H1 (cell line): ENCODE results near the gene INHBC. TPM values are rescaled to one million over a fixed set of nuclear protein-coding genes. Genes with fewer than 3 reads are reported as not detected.

Source experiments
- CTCF ChIA-PET: fragments of 300-600 bp; sonication (Branson Sonifier 250); formaldehyde crosslinking; loops from one replicate; lab custom pipeline; 2021; ENCODE audit not compliant: partially characterized antibody; lab: Charles Lee
- POLR2A ChIA-PET: fragments of 300-600 bp; sonication (Branson Sonifier 250); formaldehyde crosslinking; loops from one replicate; lab custom pipeline; 2021; ENCODE audit warnings: inconsistent platforms; ENCODE audit not compliant: partially characterized antibody; lab: Charles Lee
- DNase-seq, 2 experiments: peaks; one replicate each; pipeline versions ENCODE4 v3.0.0 to v3.0.0-alpha.2; 2010 to 2022; ENCODE audit warnings: low spot score in 2 of 2, low read depth in 1 of 2, mixed read lengths in 1 of 2
- FAIRE-seq: peaks from 2 replicates; lab custom pipeline; 2011; peaks lifted over from hg19 to GRCh38; lab: Jason Lieb, UNC
- H2AFZ ChIP-seq: 2 replicates; pipeline ENCODE4 v1.8.1; 2012; ENCODE audit warnings: low read length, inconsistent platforms
- H2AK5ac ChIP-seq: 2 replicates; pipeline ENCODE4 v1.6.1; 2013; ENCODE audit warnings: low read depth, low read length
- H2BK120ac ChIP-seq: replicated peaks from 2 replicates; pipeline ENCODE3; 2013; ENCODE audit warnings: low read depth, low read length, inconsistent platforms
- H2BK12ac ChIP-seq: 2 replicates; pipeline ENCODE4 v1.6.1; 2013; ENCODE audit warnings: low read depth, low read length
- H2BK15ac ChIP-seq: 2 replicates; pipeline ENCODE4 v1.6.1; 2013; ENCODE audit warnings: low read length
- H2BK20ac ChIP-seq: 2 replicates; pipeline ENCODE4 v1.6.1; 2013; ENCODE audit warnings: low read length
- H2BK5ac ChIP-seq: 2 replicates; pipeline ENCODE4 v1.6.1; 2013; ENCODE audit warnings: low read depth, low read length
- H3K14ac ChIP-seq: 2 replicates; pipeline ENCODE4 v1.6.1; 2013; ENCODE audit warnings: inconsistent platforms; ENCODE audit not compliant: insufficient read length
- H3K18ac ChIP-seq: 2 replicates; pipeline ENCODE4 v1.6.1; 2013; ENCODE audit warnings: low read length; ENCODE audit errors: extremely low read depth
- H3K23ac ChIP-seq: 2 replicates; pipeline ENCODE4 v1.6.1; 2013; ENCODE audit warnings: inconsistent platforms; ENCODE audit not compliant: insufficient read length
- H3K23me2 ChIP-seq: 2 replicates; pipeline ENCODE4 v1.6.1; 2013; ENCODE audit warnings: low read depth, low read length
- H3K27ac ChIP-seq: 2 replicates; pipeline ENCODE4 v1.6.1; 2011; ENCODE audit warnings: low read depth, low read length, inconsistent platforms
- H3K27me3 ChIP-seq, 4 experiments: replicated peaks in 1 of 4; 1 replicate in 1 of 4; 2 replicates in 3 of 4; pipeline versions ENCODE4 v1.6.1 to v1.8.1; 2011 to 2013; ENCODE audit warnings: low read length in 3 of 4, mild to moderate bottlenecking in 3 of 4, inconsistent platforms in 2 of 4, mixed read lengths in 2 of 4, moderate library complexity in 1 of 4; ENCODE audit not compliant: control insufficient read depth in 3 of 4, insufficient read depth in 3 of 4; ENCODE audit errors: extremely low read depth in 1 of 4
- H3K36me3 ChIP-seq, 4 experiments: 2 replicates each; pipeline versions ENCODE4 v1.6.1 to v1.8.1; 2011 to 2013; ENCODE audit warnings: mild to moderate bottlenecking in 4 of 4, low read length in 3 of 4, moderate library complexity in 2 of 4, control low read depth in 1 of 4, inconsistent platforms in 1 of 4; ENCODE audit not compliant: insufficient read depth in 4 of 4, control insufficient read depth in 2 of 4
- H3K4ac ChIP-seq: replicated peaks from 2 replicates; pipeline ENCODE3; 2013; ENCODE audit warnings: low read length, low read depth, mixed read lengths, inconsistent platforms; ENCODE audit not compliant: insufficient read length
- H3K4me1 ChIP-seq, 4 experiments: replicated peaks in 1 of 4; 1 replicate in 1 of 4; 2 replicates in 3 of 4; pipeline versions ENCODE4 v1.6.1 to v1.8.1; 2011 to 2013; ENCODE audit warnings: low read length in 3 of 4, inconsistent platforms in 2 of 4, mixed read lengths in 1 of 4; ENCODE audit not compliant: insufficient read depth in 4 of 4, control insufficient read depth in 3 of 4
- H3K4me2 ChIP-seq, 2 experiments: 2 replicates each; pipeline versions ENCODE4 v1.6.1 to v1.8.1; 2011 to 2013; ENCODE audit warnings: low read depth in 2 of 2, low read length in 2 of 2, control low read depth in 1 of 2, inconsistent platforms in 1 of 2, mild to moderate bottlenecking in 1 of 2; ENCODE audit not compliant: insufficient read depth in 1 of 2
- H3K4me3 ChIP-seq, 4 experiments: fragments of 200-600, 300-600 bp in 1 of 4; sonication (generic), shearing (Covaris generic), sonication (Bioruptor Twin) in 1 of 4; 2 replicates each; pipeline versions ENCODE4 v1.5.1 to v1.8.1; 2011 to 2016; ENCODE audit warnings: low read length in 4 of 4, low read depth in 3 of 4, control low read depth in 2 of 4, inconsistent platforms in 2 of 4, mild to moderate bottlenecking in 2 of 4, mixed read lengths in 1 of 4, moderate library complexity in 1 of 4; ENCODE audit not compliant: insufficient read depth in 2 of 4; ENCODE audit errors: extremely low read depth in 1 of 4
- H3K56ac ChIP-seq: replicated peaks from 2 replicates; pipeline ENCODE3; 2013; ENCODE audit warnings: low read depth, mild to moderate bottlenecking, mixed read lengths, low read length, inconsistent platforms; ENCODE audit not compliant: insufficient read length
- H3K79me1 ChIP-seq: 2 replicates; pipeline ENCODE4 v1.6.1; 2013; ENCODE audit warnings: low read depth, low read length, control low read depth
- H3K79me2 ChIP-seq, 2 experiments: 2 replicates each; pipeline versions ENCODE4 v1.6.1 to v1.8.1; 2012 to 2013; ENCODE audit warnings: low read length in 2 of 2, mild to moderate bottlenecking in 2 of 2, inconsistent platforms in 1 of 2; ENCODE audit not compliant: insufficient read depth in 2 of 2, control insufficient read depth in 1 of 2
- H3K9ac ChIP-seq, 4 experiments: replicated peaks in 1 of 4; 1 replicate in 1 of 4; 2 replicates in 3 of 4; pipeline versions ENCODE4 v1.6.1 to v1.8.1; 2011 to 2013; ENCODE audit warnings: low read depth in 3 of 4, low read length in 3 of 4, control low read depth in 2 of 4, mild to moderate bottlenecking in 2 of 4, moderate library complexity in 2 of 4, inconsistent platforms in 1 of 4; ENCODE audit errors: extremely low read depth in 1 of 4
- H3K9me3 ChIP-seq, 2 experiments: 2 replicates each; pipeline versions ENCODE4 v1.6.1 to v1.8.1; 2012 to 2013; ENCODE audit warnings: mild to moderate bottlenecking in 2 of 2, moderate library complexity in 2 of 2, control low read depth in 1 of 2, inconsistent platforms in 1 of 2, low read depth in 1 of 2, low read length in 1 of 2, mixed read lengths in 1 of 2; ENCODE audit not compliant: insufficient read depth in 2 of 2
- H4K20me1 ChIP-seq, 2 experiments: replicated peaks in 1 of 2; 2 replicates each; pipeline versions ENCODE3 to v1.8.1; 2011 to 2013; ENCODE audit warnings: inconsistent platforms in 2 of 2, low read length in 2 of 2, mild to moderate bottlenecking in 1 of 2; ENCODE audit not compliant: insufficient read depth in 2 of 2, control insufficient read depth in 1 of 2
- H4K5ac ChIP-seq: 2 replicates; pipeline ENCODE4 v1.6.1; 2013; ENCODE audit warnings: low read length, low read depth, mixed read lengths, inconsistent platforms; ENCODE audit not compliant: insufficient read length
- H4K8ac ChIP-seq: 2 replicates; pipeline ENCODE4 v1.8.0; 2013; ENCODE audit warnings: mild to moderate bottlenecking, moderate library complexity, low read length, inconsistent platforms; ENCODE audit not compliant: insufficient read depth; ENCODE audit errors: extremely low read depth
- H4K91ac ChIP-seq: replicated peaks from 2 replicates; pipeline ENCODE3; 2013; ENCODE audit warnings: low read length, mixed read lengths, inconsistent platforms; ENCODE audit not compliant: insufficient read length
- CEBPB ChIP-seq: IDR thresholded peaks from 2 replicates; pipeline ENCODE4 v1.6.1; 2012; ENCODE audit warnings: low read depth, low read length
- CHD1 ChIP-seq: IDR thresholded peaks from 2 replicates; pipeline ENCODE4 v1.6.1; 2012; ENCODE audit warnings: low read depth, low read length, improper control_type of control experiment
- E2F6 ChIP-seq: IDR thresholded peaks from 2 replicates; pipeline ENCODE4 v1.6.1; 2012; ENCODE audit warnings: inconsistent platforms
- GTF2F1 ChIP-seq: IDR thresholded peaks from 2 replicates; pipeline ENCODE4 v1.6.1; 2012; ENCODE audit warnings: low read depth, low read length, improper control_type of control experiment, borderline replicate concordance
- HDAC2 ChIP-seq, 2 experiments: fragments of 300-600 bp in 1 of 2; sonication (generic) in 1 of 2; IDR thresholded peaks; 2 replicates each; pipeline ENCODE4 v1.6.1; 2011 to 2012; ENCODE audit warnings: low read depth in 2 of 2, low read length in 2 of 2, mild to moderate bottlenecking in 2 of 2, moderate library complexity in 2 of 2, borderline replicate concordance in 1 of 2, inconsistent platforms in 1 of 2
- NANOG ChIP-seq: IDR thresholded peaks from 2 replicates; pipeline ENCODE4 v1.6.1; 2011; ENCODE audit warnings: low read length, low read depth, mild to moderate bottlenecking, inconsistent platforms; ENCODE audit not compliant: insufficient read depth, poor library complexity, severe bottlenecking
- RAD21 ChIP-seq, 2 experiments: IDR thresholded peaks in 1 of 2; conservative IDR thresholded peaks in 1 of 2; 2 replicates each; pipeline ENCODE4 v1.6.1; 2011; ENCODE audit warnings: low read depth in 2 of 2, low read length in 2 of 2, improper control_type of control experiment in 1 of 2, inconsistent platforms in 1 of 2, mild to moderate bottlenecking in 1 of 2, moderate library complexity in 1 of 2
- RBBP5 ChIP-seq: IDR thresholded peaks from 2 replicates; pipeline ENCODE4 v1.7.1; 2012; ENCODE audit warnings: low read depth, mild to moderate bottlenecking, inconsistent platforms, low read length, moderate library complexity, borderline replicate concordance
- SRF ChIP-seq: IDR thresholded peaks from 2 replicates; pipeline ENCODE4 v1.6.1; 2011; ENCODE audit warnings: mild to moderate bottlenecking, low read depth, low read length, moderate library complexity
- SUZ12 ChIP-seq: fragments of 200-600 bp; sonication (generic); IDR thresholded peaks from 2 replicates; pipeline ENCODE4 v1.6.1; 2012; ENCODE audit warnings: mild to moderate bottlenecking, inconsistent platforms, low read length, moderate library complexity, mixed read lengths
- TEAD4 ChIP-seq: IDR thresholded peaks from 2 replicates; pipeline ENCODE4 v1.6.1; 2012; ENCODE audit warnings: low read depth, low read length, inconsistent platforms, mixed read lengths
- WGBS, 2 experiments: shearing (Covaris generic) in 1 of 2; methylation state at CpG; one replicate each; pipeline versions ENCODE4 v1.1.6 to v1.1.7; 2013 to 2015; ENCODE audit warnings: low lambda C conversion rate in 2 of 2, mixed read lengths in 2 of 2, inconsistent platforms in 1 of 2, low coverage in 1 of 2, missing lambda C conversion rate in 1 of 2; ENCODE audit not compliant: insufficient replicate concordance in 2 of 2, insufficient coverage in 1 of 2, insufficient read length in 1 of 2; ENCODE audit errors: extremely low coverage in 1 of 2, missing lambda C conversion rate in 1 of 2; 5-methylcytosine and 5-hydroxymethylcytosine counted together
- polyA plus RNA-seq, 7 experiments: library from polyadenylated mRNA; depleted of rRNA in 3 of 7; stranded (reverse) in 5 of 7; unstranded in 2 of 7; fragments of >200 nt in 5 of 7; fragments of 200-250 nt in 2 of 7; gene quantifications; 1 replicate in 5 of 7; 2 replicates in 1 of 7; 4 replicates in 1 of 7; pipeline versions ENCODE4 v1.2.1 to v1.2.3, GENCODE V29; 2011 to 2013; ENCODE audit warnings: missing spikeins in 2 of 7, mixed read lengths in 2 of 7
- total RNA-seq: library from RNA; stranded (reverse); fragmentation: NEBNext Ultra II Directional; extraction: Animal tissue kit (Norgen Biotek cat#: 25700); gene quantifications from 2 replicates; pipeline ENCODE4 v1.2.1, GENCODE V29; 2021

The INHBC gene
- total and polyA plus RNA-seq, 2 of the 8 experiments (the other 6 are each of a cell fraction or from before 2014, with no cell fraction given), result 0.15 TPM; not detected in 1

- Histone ChIP-seq H3K4me1 (no peaks in the 10 kb centered on the region), H2BK15ac (no peak overlapping the region), H2BK12ac (no peak overlapping the region), H3K23me2 (no peaks in the 10 kb centered on the region), H3K4me2 (no peak overlapping the region), H2BK20ac (no peak overlapping the region), H3K9me3 (no peaks in the 10 kb centered on the region), H3K4ac (no peak overlapping the region), H2BK120ac (no peak overlapping the region), H3K79me1 (no peaks in the 10 kb centered on the region), H3K79me2 (no peaks in the 10 kb centered on the region), H3K9ac (no peak overlapping the region), H4K8ac (no peak overlapping the region), H2AK5ac (no peak overlapping the region), H4K5ac (no peak overlapping the region), H3K14ac (no peak overlapping the region), H3K27ac (no peak overlapping the region), H2AFZ (no peak overlapping the region), H3K36me3 (no peaks in the 10 kb centered on the region), H4K20me1 (no peaks in the 10 kb centered on the region), H2BK5ac (no peak overlapping the region), H4K91ac (no peak overlapping the region), H3K56ac (no peak overlapping the region), H3K27me3 (no peaks in the 10 kb centered on the region), H3K4me3 (no peak overlapping the region), H3K23ac (no peak overlapping the region), H3K18ac (no peak overlapping the region)
- WGBS, 2 experiments, result 95% methylated on average over 6 of the region's 6 CpGs; no CpG with 5 or more reads in 1 of the 2 experiments
- ChIA-PET CTCF (interaction anchor here (0.6 to 18.2 kb wide), 3 partner anchors 8 to 136 kb away, joined by 3 to 478 read pairs (median 47); partner anchors contain the start of gene INHBE), POLR2A (interaction anchor here (0.8 to 11.2 kb wide), 4 partner anchors 9 to 183 kb away, joined by 3 to 168 read pairs (median 6); partner anchors contain the start of genes INHBC, INHBE and R3HDM2)
- no peak for FAIRE-seq
- no peak for DNase-seq
- TF ChIP-seq CEBPB (no peak), E2F6 (no peak), NANOG (no peak), GTF2F1 (no peak), HDAC2 (IDR thresholded peaks at IDR 0.05; ENCODE audit: borderline replicate concordance in 1 of 2, low read depth in 2 of 2, low read length in 2 of 2) (no peak), RAD21 (IDR thresholded peaks at IDR 0.05 in 1 of 2, conservative IDR thresholded peaks at IDR 0.05 in 1 of 2; ENCODE audit: low read depth in 2 of 2, low read length in 2 of 2) (no peak), RBBP5 (no peak), SRF (no peak), TEAD4 (no peak), SUZ12 (no peak), CHD1 (no peak)
These were observed 11.8 kb downstream of the INHBC start for GRCh38 chr12:57446292-57446960.
